K562 (cell line): ENCODE data around the gene EZH1. TPM values are rescaled to one million over a fixed set of nuclear protein-coding genes. Genes with fewer than 3 reads are reported as not detected.

ENCODE experiments used
- ATAC-seq: fragments of 200-7000 bp; cut with Tn5 transposase; 3 replicates; pipeline ENCODE4 v1.9.1; 2020; ENCODE audit warnings: moderate library complexity
- BruUV-seq: library from RNA; stranded (reverse); fragments of 400-500 nt; replicated peaks from 2 replicates; lab custom pipeline; 2021; lab: Mats Ljungman, UMichigan
- CTCF ChIA-PET: fragments of 300-600 bp; formaldehyde crosslinking; extraction: SDS; loops from one replicate; lab custom pipeline; 2021; ENCODE audit warnings: low intra/inter-chr PET ratio; lab: Yijun Ruan, JAX
- POLR2A ChIA-PET: fragments of 300-600, 350-650 bp; sonication (Branson Sonifier 250); formaldehyde crosslinking; extraction: SDS; loops from one replicate; lab custom pipeline; 2021; ENCODE audit warnings: antibody characterized with exemption, inconsistent platforms; lab: Yijun Ruan, JAX
- DNase-seq, 4 experiments: peaks; one replicate each; pipeline versions ENCODE4 v3.0.0 to v3.0.0-alpha.2; 2011 to 2018; ENCODE audit warnings: low spot score in 3 of 4, mixed read lengths in 3 of 4; ENCODE audit errors: extremely low read depth in 1 of 4
- FAIRE-seq: peaks from 2 replicates; lab custom pipeline; 2011; peaks lifted over from hg19 to GRCh38; lab: Jason Lieb, UNC
- H2AFZ ChIP-seq: 2 replicates; pipeline ENCODE4 v1.6.0; 2011; ENCODE audit warnings: low read depth, low read length, control low read depth, inconsistent platforms
- H3K27ac ChIP-seq: fragments of 200-600 bp; 3 replicates; pipeline ENCODE4 v1.8.0; 2011; ENCODE audit warnings: low read depth, mild to moderate bottlenecking, control low read depth, inconsistent platforms, low read length, moderate library complexity, mixed read lengths; ENCODE audit errors: extremely low read depth
- H3K27me3 ChIP-seq, 2 experiments: fragments of 300-600 bp in 1 of 2; 2 replicates in 1 of 2; 3 replicates in 1 of 2; pipeline versions ENCODE4 v1.6.0 to v1.8.0; 2011; ENCODE audit warnings: inconsistent platforms in 2 of 2, low read length in 2 of 2, mild to moderate bottlenecking in 1 of 2, mixed read lengths in 1 of 2, moderate library complexity in 1 of 2; ENCODE audit not compliant: control insufficient read depth in 2 of 2, insufficient read depth in 2 of 2
- H3K36me3 ChIP-seq: fragments of 300-600 bp; 3 replicates; pipeline ENCODE4 v1.8.0; 2011; ENCODE audit warnings: mild to moderate bottlenecking, low read length, inconsistent platforms; ENCODE audit not compliant: control insufficient read depth, insufficient read depth
- H3K4me1 ChIP-seq, 2 experiments: fragments of 200-600 bp in 1 of 2; replicated peaks in 1 of 2; 2 replicates in 1 of 2; 3 replicates in 1 of 2; pipeline versions ENCODE4 v1.5.1 to v1.8.0; 2011; ENCODE audit warnings: inconsistent platforms in 2 of 2, low read length in 2 of 2, mild to moderate bottlenecking in 1 of 2, mixed read lengths in 1 of 2, moderate library complexity in 1 of 2; ENCODE audit not compliant: control insufficient read depth in 2 of 2, insufficient read depth in 2 of 2
- H3K4me2 ChIP-seq: 2 replicates; pipeline ENCODE4 v1.6.1; 2011; ENCODE audit warnings: low read length, control low read depth, inconsistent platforms, mixed read lengths; ENCODE audit not compliant: insufficient read depth
- H3K4me3 ChIP-seq: fragments of 200-600 bp; sonication (generic), shearing (Covaris generic); 2 replicates; pipeline ENCODE4 v1.5.1; 2016; ENCODE audit warnings: control low read depth, inconsistent platforms
- H3K79me2 ChIP-seq: fragments of 200-600 bp; 3 replicates; pipeline ENCODE4 v1.8.0; 2011; ENCODE audit warnings: low read length, inconsistent platforms; ENCODE audit not compliant: control insufficient read depth, insufficient read depth
- H3K9ac ChIP-seq, 2 experiments: 2 replicates each; pipeline versions ENCODE4 v1.6.0 to v1.6.1; 2011; ENCODE audit warnings: low read depth in 2 of 2, low read length in 2 of 2, control low read depth in 1 of 2, inconsistent platforms in 1 of 2, mild to moderate bottlenecking in 1 of 2, mixed read lengths in 1 of 2; ENCODE audit not compliant: insufficient read depth in 1 of 2
- H3K9me1 ChIP-seq: one replicate; pipeline ENCODE4 v1.6.0; 2011; ENCODE audit warnings: inconsistent platforms, mild to moderate bottlenecking, low read length, moderate library complexity; ENCODE audit not compliant: control insufficient read depth, insufficient read depth
- H3K9me3 ChIP-seq: replicated peaks from 2 replicates; pipeline ENCODE4 v1.5.1; 2011; ENCODE audit warnings: low read depth, low read length, inconsistent platforms; ENCODE audit not compliant: control insufficient read depth, insufficient read depth
- H4K20me1 ChIP-seq: replicated peaks from 2 replicates; pipeline ENCODE4 v1.6.1; 2011; ENCODE audit warnings: low read length, inconsistent platforms, mixed read lengths; ENCODE audit not compliant: control insufficient read depth, insufficient read depth
- BCOR ChIP-seq: fragments of 450-650 bp; IDR thresholded peaks from 2 replicates; pipeline ENCODE4 v1.6.1; 2016
- CBFB ChIP-seq: sonication (generic); formaldehyde crosslinking; IDR thresholded peaks from 2 replicates; pipeline ENCODE4 v1.4.0; 2020; ENCODE audit warnings: mild to moderate bottlenecking, missing genetic modification reagents
- CCAR2 ChIP-seq: fragments of 200-400 bp; formaldehyde crosslinking; IDR thresholded peaks from 2 replicates; pipeline ENCODE4 v1.6.1; 2017; ENCODE audit warnings: mild to moderate bottlenecking, low read depth, low read length
- DPF2 ChIP-seq: fragments of 450-650 bp; IDR thresholded peaks from 2 replicates; pipeline ENCODE4 v1.6.1; 2016
- KDM1A ChIP-seq, 2 experiments: fragments of 450-650 bp; IDR thresholded peaks; 2 replicates each; pipeline ENCODE4 v1.6.1; 2016; ENCODE audit warnings: mild to moderate bottlenecking in 2 of 2
- MCM3 ChIP-seq: fragments of 450-650 bp; IDR thresholded peaks from 2 replicates; pipeline ENCODE4 v1.6.1; 2016
- MTF1 ChIP-seq: fragments of 250-450 bp; sonication (Bioruptor Pico); IDR thresholded peaks from 2 replicates; pipeline ENCODE4 v1.9.0; 2021; ENCODE audit warnings: moderate library complexity, mild to moderate bottlenecking, inconsistent platforms, borderline replicate concordance
- NCOA1 ChIP-seq: fragments of 450-650 bp; IDR thresholded peaks from 2 replicates; pipeline ENCODE4 v1.6.1; 2016; ENCODE audit warnings: low read depth
- NELFE ChIP-seq: IDR thresholded peaks from 2 replicates; pipeline ENCODE4 v1.6.1; 2011; ENCODE audit warnings: mild to moderate bottlenecking; ENCODE audit not compliant: insufficient read depth, insufficient read length
- NFIC ChIP-seq: fragments of 450-650 bp; IDR thresholded peaks from 2 replicates; pipeline ENCODE4 v1.6.1; 2017; ENCODE audit warnings: mild to moderate bottlenecking, inconsistent platforms
- NFRKB ChIP-seq: fragments of 450-650 bp; IDR thresholded peaks from 2 replicates; pipeline ENCODE4 v1.6.1; 2016; ENCODE audit warnings: low read depth
- PHTF2 ChIP-seq: fragments of 250-450 bp; sonication (Bioruptor Pico); IDR thresholded peaks from 2 replicates; pipeline ENCODE4 v1.5.0; 2021; ENCODE audit warnings: mild to moderate bottlenecking
- POLR2G ChIP-seq: fragments of 200-400 bp; formaldehyde crosslinking; IDR thresholded peaks from 2 replicates; pipeline ENCODE4 v1.6.1; 2017; ENCODE audit warnings: low read depth, mild to moderate bottlenecking, antibody characterized with exemption, low read length, moderate library complexity
- PTBP1 ChIP-seq: fragments of 200-400 bp; formaldehyde crosslinking; IDR thresholded peaks from 2 replicates; pipeline ENCODE4 v1.6.1; 2017; ENCODE audit warnings: low read depth, low read length
- RBM39 ChIP-seq: fragments of 200-400 bp; formaldehyde crosslinking; optimal IDR thresholded peaks from 2 replicates; pipeline ENCODE3; 2018; ENCODE audit warnings: low read depth, low read length
- SMARCE1 ChIP-seq: fragments of 450-650 bp; IDR thresholded peaks from 2 replicates; pipeline ENCODE4 v1.7.1; 2016; ENCODE audit warnings: mild to moderate bottlenecking
- STAT5A ChIP-seq: IDR thresholded peaks from 2 replicates; pipeline ENCODE4 v1.6.1; 2012; ENCODE audit warnings: low read length, inconsistent platforms, borderline replicate concordance
- ZBTB34 ChIP-seq: fragments of 250-450 bp; sonication (Bioruptor Pico); IDR thresholded peaks from 2 replicates; pipeline ENCODE4 v1.8.0; 2021; ENCODE audit warnings: mild to moderate bottlenecking, moderate library complexity
- ZBTB43 ChIP-seq: sonication (generic); formaldehyde crosslinking; IDR thresholded peaks from 2 replicates; pipeline ENCODE4 v1.8.0; 2023; ENCODE audit warnings: mild to moderate bottlenecking, missing genetic modification reagents
- ZC3H11A ChIP-seq: IDR thresholded peaks from 2 replicates; pipeline ENCODE4 v1.6.1; 2012; ENCODE audit warnings: low read depth, low read length, improper control_type of control experiment
- ZFP36 ChIP-seq: fragments of 150-350 bp; IDR thresholded peaks from 2 replicates; pipeline ENCODE4 v1.6.1; 2018; ENCODE audit warnings: low read length, low read depth; ENCODE audit not compliant: partially characterized antibody
- ZKSCAN3 ChIP-seq: fragments of 250-450 bp; sonication (Bioruptor Pico); IDR thresholded peaks from 2 replicates; pipeline ENCODE4 v1.4.0; 2020
- ZNF174 ChIP-seq: fragments of 250-450 bp; sonication (Bioruptor Pico); IDR thresholded peaks from 2 replicates; pipeline ENCODE4 v1.4.0; 2020; ENCODE audit warnings: mild to moderate bottlenecking
- ZNF253 ChIP-seq: fragments of 250-450 bp; sonication (Bioruptor Pico); conservative IDR thresholded peaks from 2 replicates; pipeline ENCODE4 v1.6.1; 2021; ENCODE audit warnings: mild to moderate bottlenecking
- WGBS: fragments of 100-300 bp; shearing (Covaris generic); methylation state at CpG from one replicate; pipeline ENCODE4 v1.1.6; 2016; ENCODE audit warnings: low coverage, mixed read lengths; ENCODE audit not compliant: insufficient coverage; ENCODE audit errors: missing lambda C conversion rate; 5-methylcytosine and 5-hydroxymethylcytosine counted together
- in situ Hi-C: fragments of 300-500 bp; cut with MboI; formaldehyde crosslinking; loops from 4 replicates; pipeline ENCODE4 v1.15.0; 2018; ENCODE audit warnings: inconsistent platforms, mixed read lengths
- intact Hi-C: fragments of 100-400 bp; cut with micrococcal nuclease; formaldehyde crosslinking; loops from 2 replicates; pipeline ENCODE4 v1.14.2; 2022
- polyA plus RNA-seq, 8 experiments: library from polyadenylated mRNA; depleted of rRNA in 4 of 8; stranded (reverse) in 5 of 8; unstranded in 3 of 8; fragments of >200 nt; fragmentation: Nextera tagmentation in 2 of 8; fragmentation: Illumina TruSeq in 1 of 8; extraction: Ambion mirVana in 2 of 8; extraction: Trizol in 1 of 8; gene quantifications; 2 replicates each; pipeline versions ENCODE4 v1.2.1 to v1.2.3, GENCODE V29; 2011 to 2014; ENCODE audit warnings: inconsistent platforms in 1 of 8, missing spikeins in 1 of 8
- total RNA-seq, 7 experiments: library from RNA; depleted of rRNA in 6 of 7; stranded (reverse); fragments of >200 nt in 6 of 7; fragmentation: Illumina TruSeq in 2 of 7; extraction: Trizol in 2 of 7; gene quantifications; 2 replicates each; pipeline versions ENCODE4 v1.2.1 to v1.2.3, GENCODE V29; 2011 to 2021; ENCODE audit warnings: low replicate concordance in 1 of 7

Gene EZH1
- total and polyA plus RNA-seq, 9 of the 15 experiments (the other 6 are each of a cell fraction or from before 2014, with no cell fraction given), result 8.6 to 40.8 (median 22.9) TPM

- no peaks in the 10 kb centered on the region for H3K27me3 ChIP-seq
- CTCF ChIA-PET, result no interaction called here
- peak within 1 kb of the TSS; percentile 46 to 57; a peak in 3 of 4 replicates for H3K9ac ChIP-seq
- peaks cover 22 to 74% of the 10 kb centered on the region in 2 experiments for H3K4me1 ChIP-seq
- DNase-seq (peak in 1 of 4 experiments; percentile 34), FAIRE-seq (no peak), ATAC-seq (no peak)
- no peaks in the 10 kb centered on the region for H4K20me1 ChIP-seq
- H3K27ac ChIP-seq, result no peak within 1 kb of the TSS
- no peaks in the 10 kb centered on the region for H3K9me3 ChIP-seq
- BruUV-seq, result no TSS peak
- WGBS, result 66% methylated on average over 16 of the region's 22 CpGs
- H3K79me2 ChIP-seq, result peaks cover 9% of the 10 kb centered on the region; the same call in 2 of the 3 replicates
- no peak within 1 kb of the TSS for H3K4me3 ChIP-seq
- intact Hi-C loops (no loop called here), in situ Hi-C loops (no loop called here)
- no peaks in the 10 kb centered on the region for H3K9me1 ChIP-seq
- no peak within 1 kb of the TSS for H3K4me2 ChIP-seq
- POLR2A ChIA-PET, result interaction anchor here (1.0 kb wide), 1 partner anchor 17 kb away, joined by 5 read pairs; no protein-coding TSS in a partner anchor
- peak within 1 kb of the TSS; percentile 79 for H2AFZ ChIP-seq
- no peaks in the 10 kb centered on the region for H3K36me3 ChIP-seq
- TF ChIP-seq SMARCE1 (no peak), NCOA1 (no peak), DPF2 (no peak), BCOR (peak; percentile 98), ZC3H11A (no peak), ZNF174 (no peak), ZFP36 (peak; percentile 85), PHTF2 (CRISPR knock-in tag) (no peak), ZNF253 (CRISPR knock-in tag) (no peak), MCM3 (no peak), STAT5A (no peak), ZBTB34 (CRISPR knock-in tag) (no peak), RBM39 (peak; percentile 34), ZBTB43 (CRISPR knock-in tag) (no peak), MTF1 (CRISPR knock-in tag) (no peak), CBFB (CRISPR knock-in tag) (no peak), NFRKB (0 out of 2 replicates have a peak, but pooled peaks have one; percentile 13), KDM1A (IDR thresholded peaks at IDR 0.05) (peak; percentile 83 to 89), NFIC (no peak), NELFE (no peak), CCAR2 (no peak), POLR2G (0 out of 2 replicates have a peak, but pooled peaks have one; percentile 4), PTBP1 (0 out of 2 replicates have a peak, but pooled peaks have one; percentile 43), ZKSCAN3 (CRISPR knock-in tag) (no peak)
Measured at GRCh38 chr17:42681976-42682721, 62.7 kb downstream of the EZH1 start, which contains the start of gene CNTNAP1. CNTNAP1 (plus strand) TSS chr17:42682531; CDS start chr17:42682830, 299 bp downstream.
